Measurements from ENCODE around the gene BCLAF3.

Gene BCLAF3

GRCh38 chrX:20001588-20001987 is 10.7 kb upstream of the BCLAF3 start:
- Histone ChIP-seq H3K9ac (ENCODE audit: low read depth, low read length) (no peak overlapping the region), H3K9me3 (ENCODE audit: control insufficient read depth, insufficient read depth, low read length) (no peaks in the 10 kb centered on the region), H3K4me1 (ENCODE audit: insufficient read depth, low read length) (no peaks in the 10 kb centered on the region), H3K36me3 (ENCODE audit: insufficient read depth, low read length) (no peaks in the 10 kb centered on the region; the same call in 1 of the 2 replicates)

GRCh38 chrX:19991350-19991718 is 473 bp upstream of the BCLAF3 start:
- Histone ChIP-seq H3K9me3 (ENCODE audit: control insufficient read depth, insufficient read depth, low read length) (no peaks in the 10 kb centered on the region), H3K4me1 (ENCODE audit: insufficient read depth, low read length) (no peaks in the 10 kb centered on the region), H3K9ac (ENCODE audit: low read depth, low read length) (no peak overlapping the region; the same call in 1 of the 2 replicates), H3K36me3 (ENCODE audit: insufficient read depth, low read length) (no peaks in the 10 kb centered on the region)

GRCh38 chrX:19990151-19990555 is 708 bp downstream of the BCLAF3 start:
- no peaks in the 10 kb centered on the region for H3K36me3 ChIP-seq (ENCODE audit: insufficient read depth, low read length)
- no peaks in the 10 kb centered on the region for H3K4me1 ChIP-seq (ENCODE audit: insufficient read depth, low read length)
- H3K9ac ChIP-seq (ENCODE audit: low read depth, low read length) = peak overlapping the region; percentile 60
- H3K9me3 ChIP-seq (ENCODE audit: control insufficient read depth, insufficient read depth, low read length) = no peaks in the 10 kb centered on the region

GRCh38 chrX:19987856-19988255 is 3.0 kb downstream of the BCLAF3 start:
- H3K9ac ChIP-seq (ENCODE audit: low read depth, low read length) = no peak overlapping the region
- H3K36me3 ChIP-seq (ENCODE audit: insufficient read depth, low read length) = no peaks in the 10 kb centered on the region
- no peaks in the 10 kb centered on the region for H3K4me1 ChIP-seq (ENCODE audit: insufficient read depth, low read length)
- H3K9me3 ChIP-seq (ENCODE audit: control insufficient read depth, insufficient read depth, low read length) = no peaks in the 10 kb centered on the region

GRCh38 chrX:19986531-19986930 is 4.3 kb downstream of the BCLAF3 start:
- H3K9ac ChIP-seq (ENCODE audit: low read depth, low read length) = no peak overlapping the region
- no peaks in the 10 kb centered on the region for H3K9me3 ChIP-seq (ENCODE audit: control insufficient read depth, insufficient read depth, low read length)
- H3K4me1 ChIP-seq (ENCODE audit: insufficient read depth, low read length) = peaks cover 5% of the 10 kb centered on the region; the same call in 1 of the 2 replicates
- no peaks in the 10 kb centered on the region for H3K36me3 ChIP-seq (ENCODE audit: insufficient read depth, low read length)

- peaks cover 5% of the 10 kb centered on the region; the same call in 1 of the 2 replicates for H3K4me1 ChIP-seq (ENCODE audit: insufficient read depth, low read length)
- no peak overlapping the region for H3K9ac ChIP-seq (ENCODE audit: low read depth, low read length)
- no peaks in the 10 kb centered on the region for H3K36me3 ChIP-seq (ENCODE audit: insufficient read depth, low read length)
- H3K9me3 ChIP-seq (ENCODE audit: control insufficient read depth, insufficient read depth, low read length) = peaks cover 6% of the 10 kb centered on the region; the same call in 1 of the 2 replicates
These were observed 8.9 kb downstream of the BCLAF3 start for GRCh38 chrX:19981947-19982346.

- H3K4me1 ChIP-seq (ENCODE audit: insufficient read depth, low read length) = no peaks in the 10 kb centered on the region
- H3K36me3 ChIP-seq (ENCODE audit: insufficient read depth, low read length) = no peaks in the 10 kb centered on the region
- H3K9me3 ChIP-seq (ENCODE audit: control insufficient read depth, insufficient read depth, low read length) = peaks cover 6% of the 10 kb centered on the region; the same call in 1 of the 2 replicates
- no peak overlapping the region for H3K9ac ChIP-seq (ENCODE audit: low read depth, low read length)
These were observed 15.0 kb downstream of the BCLAF3 start for GRCh38 chrX:19975845-19976244.

GRCh38 chrX:19972984-19973383 is 17.9 kb downstream of the BCLAF3 start:
- Histone ChIP-seq H3K9me3 (ENCODE audit: control insufficient read depth, insufficient read depth, low read length) (peaks cover 6% of the 10 kb centered on the region; the same call in 1 of the 2 replicates), H3K9ac (ENCODE audit: low read depth, low read length) (no peak overlapping the region), H3K36me3 (ENCODE audit: insufficient read depth, low read length) (no peaks in the 10 kb centered on the region), H3K4me1 (ENCODE audit: insufficient read depth, low read length) (no peaks in the 10 kb centered on the region)

GRCh38 chrX:19968276-19968675 is 22.6 kb downstream of the BCLAF3 start:
- no peak overlapping the region for H3K9ac ChIP-seq (ENCODE audit: low read depth, low read length)
- no peaks in the 10 kb centered on the region for H3K9me3 ChIP-seq (ENCODE audit: control insufficient read depth, insufficient read depth, low read length)
- H3K4me1 ChIP-seq (ENCODE audit: insufficient read depth, low read length) = no peaks in the 10 kb centered on the region
- peaks cover 5% of the 10 kb centered on the region; the same call in 1 of the 2 replicates for H3K36me3 ChIP-seq (ENCODE audit: insufficient read depth, low read length)

- Histone ChIP-seq H3K36me3 (ENCODE audit: insufficient read depth, low read length) (peaks cover 5% of the 10 kb centered on the region; the same call in 1 of the 2 replicates), H3K9me3 (ENCODE audit: control insufficient read depth, insufficient read depth, low read length) (no peaks in the 10 kb centered on the region), H3K9ac (ENCODE audit: low read depth, low read length) (no peak overlapping the region), H3K4me1 (ENCODE audit: insufficient read depth, low read length) (no peaks in the 10 kb centered on the region)
These were observed 24.8 kb downstream of the BCLAF3 start for GRCh38 chrX:19966056-19966455.

- Histone ChIP-seq H3K9me3 (ENCODE audit: control insufficient read depth, insufficient read depth, low read length) (no peaks in the 10 kb centered on the region), H3K36me3 (ENCODE audit: insufficient read depth, low read length) (peaks cover 5% of the 10 kb centered on the region; the same call in 1 of the 2 replicates), H3K4me1 (ENCODE audit: insufficient read depth, low read length) (no peaks in the 10 kb centered on the region), H3K9ac (ENCODE audit: low read depth, low read length) (no peak overlapping the region)
These were observed 26.7 kb downstream of the BCLAF3 start for GRCh38 chrX:19964017-19964710.

GRCh38 chrX:19960913-19961312 is 29.9 kb downstream of the BCLAF3 start:
- Histone ChIP-seq H3K36me3 (ENCODE audit: insufficient read depth, low read length) (no peaks in the 10 kb centered on the region), H3K4me1 (ENCODE audit: insufficient read depth, low read length) (no peaks in the 10 kb centered on the region), H3K9me3 (ENCODE audit: control insufficient read depth, insufficient read depth, low read length) (no peaks in the 10 kb centered on the region), H3K9ac (ENCODE audit: low read depth, low read length) (no peak overlapping the region)

- Histone ChIP-seq H3K36me3 (ENCODE audit: insufficient read depth, low read length) (no peaks in the 10 kb centered on the region), H3K9me3 (ENCODE audit: control insufficient read depth, insufficient read depth, low read length) (no peaks in the 10 kb centered on the region), H3K9ac (ENCODE audit: low read depth, low read length) (no peak overlapping the region), H3K4me1 (ENCODE audit: insufficient read depth, low read length) (no peaks in the 10 kb centered on the region)
These were observed 32.0 kb downstream of the BCLAF3 start for GRCh38 chrX:19958552-19959486.

GRCh38 chrX:19956923-19957322 is 33.9 kb downstream of the BCLAF3 start:
- Histone ChIP-seq H3K9me3 (ENCODE audit: control insufficient read depth, insufficient read depth, low read length) (no peaks in the 10 kb centered on the region), H3K9ac (ENCODE audit: low read depth, low read length) (no peak overlapping the region), H3K36me3 (ENCODE audit: insufficient read depth, low read length) (peaks cover 3% of the 10 kb centered on the region; the same call in 1 of the 2 replicates), H3K4me1 (ENCODE audit: insufficient read depth, low read length) (no peaks in the 10 kb centered on the region)
